ENCODE data around the gene TGFB1I1.
"Not testable (repeated sequence)": the region's sequence is repeated elsewhere in the genome, so short reads cannot be mapped to it uniquely, and the experiment has no call there.

TGFB1I1 gene

DNA sequence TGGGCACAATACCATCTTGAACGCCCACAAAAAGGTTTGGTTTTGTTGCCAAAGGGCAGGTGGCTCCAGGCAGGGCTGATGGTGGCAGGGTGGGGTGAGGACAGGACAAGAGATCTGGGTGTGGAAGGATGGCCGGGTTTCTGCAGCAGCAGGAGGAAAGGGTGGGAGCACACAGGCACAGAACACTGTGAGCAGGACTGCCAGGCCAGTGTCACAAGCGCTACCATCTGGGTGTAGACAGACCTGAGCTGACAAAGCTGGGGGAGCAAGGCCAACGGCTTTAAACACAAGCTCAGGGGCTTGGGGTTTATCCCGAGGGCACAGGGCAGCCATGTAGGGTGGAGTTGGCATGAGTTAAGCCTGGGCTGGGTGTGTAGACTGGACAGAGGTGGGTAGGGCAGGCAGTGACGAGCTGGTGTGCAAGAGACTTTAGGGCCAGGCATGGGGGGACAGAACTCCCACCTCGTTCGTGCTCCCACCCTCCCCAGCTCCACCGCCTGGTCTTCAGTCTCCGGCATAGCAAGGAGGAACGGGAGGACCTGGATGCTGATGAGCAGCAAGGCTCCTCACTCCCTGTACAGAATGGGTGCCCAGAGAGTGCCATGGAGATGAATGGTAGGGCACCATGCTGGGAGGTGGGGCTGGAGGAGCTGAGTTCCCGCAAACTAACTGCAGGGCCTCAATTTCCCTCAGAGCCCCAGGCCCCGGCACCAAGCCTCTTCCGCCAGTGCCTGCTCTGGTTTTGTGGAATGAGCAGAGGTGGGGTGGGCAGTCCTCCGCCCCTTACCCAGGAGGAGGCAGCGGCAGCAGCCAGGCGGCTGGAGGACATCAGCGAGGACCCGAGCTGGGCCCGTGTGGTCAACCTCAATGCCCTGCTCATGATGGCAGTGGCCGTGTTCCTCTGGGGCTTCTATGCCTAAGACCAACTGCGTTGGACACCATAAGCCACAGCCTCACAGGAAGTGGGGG lies 17.9 kb downstream of the TGFB1I1 start:
- no peak for DNase-seq

DNA sequence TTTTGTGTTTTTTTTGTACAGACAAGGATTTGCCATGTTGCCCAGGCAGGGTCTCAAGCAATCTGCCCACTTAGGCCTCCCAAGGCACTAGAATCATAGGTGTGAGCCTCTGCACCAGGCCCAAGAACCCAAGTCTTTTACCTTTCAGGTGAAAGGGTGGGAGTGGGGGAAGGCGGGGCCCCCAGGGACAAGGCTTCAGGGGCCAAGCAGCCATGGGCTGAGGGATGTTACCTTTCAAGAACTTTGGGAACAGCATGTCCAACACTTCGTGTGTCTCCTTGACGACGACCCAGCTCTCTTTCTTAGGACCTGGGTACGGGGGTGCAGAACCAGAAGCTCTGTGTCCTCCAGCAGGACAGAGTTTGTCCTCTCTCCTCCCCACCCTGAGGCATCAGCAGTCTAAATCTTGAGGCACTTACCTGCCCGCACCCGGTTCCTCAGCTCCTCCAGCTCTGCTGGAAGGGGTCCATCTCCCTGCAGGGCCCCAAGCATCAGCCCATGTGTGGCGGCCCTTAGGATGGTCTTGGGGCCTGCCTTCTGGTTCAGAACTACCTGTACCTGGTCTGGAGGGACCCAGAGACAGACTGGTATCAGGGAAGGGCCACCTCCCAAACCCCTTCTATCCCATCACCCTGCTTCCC lies 19.9 kb downstream of the TGFB1I1 start:
- DNase-seq, result no peak

DNA sequence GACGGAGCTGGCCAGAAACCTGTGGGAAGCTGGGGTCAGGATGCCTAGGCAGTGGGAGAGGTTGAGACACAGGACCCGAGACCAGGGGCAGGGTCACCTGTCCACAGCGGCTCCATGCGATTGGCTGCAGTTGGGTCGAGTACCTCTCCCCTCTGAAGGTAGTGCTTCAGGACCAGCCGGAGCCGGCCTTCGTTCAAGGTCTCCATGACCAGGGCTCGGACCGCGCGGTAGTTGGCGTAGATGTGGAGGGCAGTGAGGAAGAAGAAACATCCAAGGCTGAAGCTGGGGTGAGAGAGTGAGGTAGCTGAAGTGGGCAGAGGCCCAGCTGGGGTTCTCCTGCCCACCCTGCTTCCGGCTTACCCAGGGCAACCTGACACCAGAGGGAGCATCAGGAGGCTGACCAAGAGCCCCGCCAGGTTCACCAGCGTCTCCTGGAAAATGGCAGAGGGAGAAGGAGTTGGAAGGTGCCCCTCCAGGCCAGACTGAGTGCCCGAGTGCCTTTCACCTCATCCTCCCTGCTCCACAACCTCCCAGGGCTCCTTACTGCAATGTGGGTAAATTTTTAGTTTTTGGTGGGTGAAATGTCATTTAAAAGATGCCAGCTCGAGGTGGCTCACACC lies 21.7 kb downstream of the TGFB1I1 start:
- no peak for DNase-seq

DNA sequence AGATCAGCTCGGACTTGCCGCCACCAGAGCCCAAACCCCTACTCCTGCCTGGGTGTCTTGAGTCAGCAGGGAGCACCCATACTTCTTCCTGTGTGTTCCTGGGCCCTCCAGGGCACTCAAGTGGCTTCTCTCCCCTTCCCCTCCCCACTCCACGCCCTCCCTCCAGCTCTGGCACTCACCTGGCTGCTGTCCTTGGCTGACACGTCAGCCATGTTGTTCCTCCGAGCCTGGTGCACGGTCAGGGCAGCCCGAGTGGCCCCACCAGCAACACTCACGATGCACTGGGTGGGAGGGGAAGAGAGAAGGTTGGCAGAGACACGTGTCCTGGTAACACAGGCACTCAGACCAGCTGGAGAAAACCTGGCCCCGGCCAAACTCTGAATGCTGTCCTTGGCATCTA lies 24.7 kb downstream of the TGFB1I1 start:
- no peak for DNase-seq

DNA sequence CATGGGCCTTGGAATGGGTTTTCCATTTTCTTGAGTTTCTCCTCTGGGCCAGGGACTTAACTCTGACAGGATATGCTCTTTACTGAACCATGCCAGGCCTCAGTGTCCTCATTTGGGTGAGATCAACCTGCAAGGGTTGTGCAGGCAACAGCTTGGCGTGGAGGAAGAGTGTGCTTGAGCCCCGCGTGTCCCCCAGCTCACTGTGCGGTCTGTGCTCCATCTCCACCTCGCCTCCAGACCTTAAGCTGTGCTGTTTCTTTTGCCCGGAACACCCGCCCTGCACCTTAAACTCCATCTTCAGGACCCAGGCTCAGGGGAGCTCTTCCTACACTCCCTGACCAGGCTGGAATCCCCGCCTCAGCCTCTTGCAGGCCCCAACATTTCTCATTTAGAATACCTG lies 26.5 kb downstream of the TGFB1I1 start:
- no peak for DNase-seq

DNA sequence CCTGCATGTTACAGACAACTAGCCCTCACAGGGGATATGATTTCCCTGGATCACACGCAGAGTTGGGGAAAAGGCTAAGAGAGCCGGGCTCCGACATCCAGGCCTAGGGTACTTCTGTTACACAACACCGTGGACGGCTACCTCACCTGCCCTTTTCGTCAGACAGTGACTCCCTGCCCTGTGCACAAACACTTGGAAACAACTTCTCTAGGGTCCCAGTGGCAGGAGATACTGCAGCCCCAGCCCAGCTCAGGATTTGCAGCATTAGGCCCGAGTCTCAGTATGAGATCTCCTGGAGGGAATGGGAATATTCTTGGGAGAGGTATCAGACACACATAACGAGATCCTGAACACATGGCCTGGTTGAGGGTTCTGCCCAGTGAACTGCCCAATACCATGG lies 28.0 kb downstream of the TGFB1I1 start:
- DNase-seq, result no peak

DNA sequence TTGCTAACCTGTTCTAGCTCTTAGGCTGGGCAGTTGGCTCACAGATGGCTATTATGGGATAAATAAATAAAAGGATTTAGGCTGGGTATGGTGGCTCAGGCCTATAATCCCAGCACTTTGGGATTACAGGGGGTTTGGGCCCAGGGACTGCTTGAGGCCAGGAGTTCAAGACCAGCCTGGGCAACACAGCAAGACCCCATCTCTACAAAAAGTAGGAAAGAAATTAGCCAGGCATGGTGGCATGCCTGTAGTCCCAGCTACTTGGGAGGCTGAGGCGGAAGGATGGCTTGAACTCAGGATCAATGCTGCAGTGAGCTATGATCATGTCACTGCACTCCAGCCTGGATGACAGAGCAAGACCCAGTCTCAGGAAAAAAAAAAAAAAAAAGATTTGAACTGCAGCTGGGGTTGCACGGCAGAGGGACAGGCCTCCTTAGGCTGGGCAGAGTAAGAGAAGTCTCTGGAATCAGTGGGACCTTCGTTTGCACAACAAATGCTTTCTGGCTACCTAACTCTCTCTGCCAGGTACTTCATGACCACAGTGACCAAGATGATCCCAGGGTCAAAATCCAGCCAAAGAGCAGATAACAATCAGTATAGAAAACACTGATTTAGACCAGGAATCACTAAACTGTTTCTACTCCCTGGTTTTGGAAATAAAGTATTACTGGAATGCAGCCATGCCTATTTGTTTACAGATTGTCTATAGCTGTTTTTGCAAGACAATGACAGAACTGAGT lies 29.4 kb downstream of the TGFB1I1 start:
- no peak for DNase-seq

DNA sequence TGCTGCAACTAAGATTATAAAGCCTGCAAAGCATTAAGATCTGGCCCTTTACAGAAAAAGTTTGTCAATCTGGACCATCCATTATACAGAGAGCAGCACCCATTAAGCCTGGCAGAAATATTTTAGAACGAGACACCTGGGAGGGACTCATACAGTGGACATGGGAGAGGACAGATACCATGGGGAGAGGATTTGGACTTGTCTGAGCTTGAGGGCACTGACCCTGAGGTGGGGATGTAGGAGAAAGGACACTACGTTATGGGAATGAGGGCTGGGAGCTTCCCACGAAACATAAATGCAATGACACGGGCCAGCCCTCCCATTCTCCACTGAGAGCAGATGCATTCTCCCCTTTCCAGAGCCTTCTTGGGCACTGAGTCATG lies 30.0 kb downstream of the TGFB1I1 start:
- DNase-seq, result no peak

DNA sequence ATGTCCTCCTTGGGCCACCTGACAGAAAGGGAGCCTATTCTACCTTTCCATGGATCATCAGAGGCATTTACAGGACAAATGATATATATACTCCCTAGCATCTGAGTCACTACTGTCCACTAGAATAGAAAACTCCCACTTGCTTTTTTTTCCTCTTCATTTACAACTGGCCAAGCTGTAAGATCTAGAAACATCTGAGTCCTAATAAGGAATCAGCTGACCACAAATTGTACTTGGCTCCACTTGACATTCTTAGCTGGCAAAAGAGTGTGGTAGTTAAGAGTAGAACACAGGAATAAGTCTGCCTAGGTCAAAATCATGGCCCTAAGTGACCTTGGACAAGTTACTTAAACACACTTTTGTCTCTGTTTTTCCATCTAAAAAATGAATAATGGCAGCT lies 31.0 kb downstream of the TGFB1I1 start:
- no peak for DNase-seq

DNA sequence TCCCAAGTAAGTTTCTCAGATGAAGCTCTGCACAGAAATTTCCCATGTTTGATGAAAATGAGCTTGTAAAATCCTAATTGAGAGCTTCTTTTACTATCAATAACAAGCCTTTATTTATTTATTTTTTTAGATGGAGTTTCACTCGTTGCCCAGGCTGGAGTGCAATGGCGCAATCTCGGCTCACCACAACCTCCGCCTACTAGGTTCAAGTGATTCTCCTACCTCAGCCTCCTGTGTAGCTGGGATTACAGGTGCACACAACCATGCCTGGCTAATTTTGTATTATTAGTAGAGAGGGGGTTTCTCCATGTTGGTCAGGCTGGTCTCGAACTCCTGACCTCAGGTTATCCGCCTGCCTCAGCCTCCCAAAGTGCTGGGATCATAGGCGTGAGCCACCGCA lies 31.6 kb downstream of the TGFB1I1 start:
- not testable (repeated sequence) for DNase-seq

DNA sequence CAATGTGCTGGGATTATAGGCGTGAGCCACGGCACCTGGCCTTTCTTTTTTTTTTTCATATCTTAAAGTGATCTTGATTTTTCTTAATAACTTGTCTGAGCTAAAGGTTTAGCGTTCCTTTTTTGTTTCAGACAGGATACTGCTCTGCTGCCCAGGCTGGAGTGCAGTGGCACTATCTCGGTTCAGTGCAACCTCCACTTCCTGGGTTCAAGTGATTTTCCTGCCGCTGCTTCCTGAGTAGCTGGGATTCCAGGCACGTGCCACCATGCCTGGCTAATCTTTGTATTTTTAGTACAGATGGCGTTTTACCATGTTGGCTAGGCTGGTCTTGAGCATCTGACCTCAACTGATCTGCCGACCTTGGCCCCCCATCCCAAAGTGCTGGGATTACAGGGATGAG lies 32.2 kb downstream of the TGFB1I1 start:
- no peak for DNase-seq

DNA sequence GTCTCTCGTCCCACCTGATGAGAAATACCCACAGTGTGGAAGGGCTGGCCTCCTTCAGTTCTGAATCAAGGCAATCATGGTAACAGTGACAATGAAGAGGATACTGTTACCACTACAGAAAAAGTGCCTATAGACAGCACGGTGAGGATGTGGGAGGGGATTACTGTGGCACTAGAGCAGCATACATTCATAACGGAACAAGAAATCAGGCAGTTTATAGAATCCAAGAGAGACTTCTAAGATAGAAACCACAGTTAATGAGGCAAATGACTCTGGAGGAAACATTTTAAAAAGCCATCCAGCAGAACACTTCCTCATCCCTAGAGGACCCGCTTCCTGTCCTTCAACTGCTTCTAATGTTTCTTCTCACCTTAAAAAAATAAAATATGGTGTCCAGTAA lies 33.5 kb downstream of the TGFB1I1 start:
- DNase-seq, result no peak

DNA sequence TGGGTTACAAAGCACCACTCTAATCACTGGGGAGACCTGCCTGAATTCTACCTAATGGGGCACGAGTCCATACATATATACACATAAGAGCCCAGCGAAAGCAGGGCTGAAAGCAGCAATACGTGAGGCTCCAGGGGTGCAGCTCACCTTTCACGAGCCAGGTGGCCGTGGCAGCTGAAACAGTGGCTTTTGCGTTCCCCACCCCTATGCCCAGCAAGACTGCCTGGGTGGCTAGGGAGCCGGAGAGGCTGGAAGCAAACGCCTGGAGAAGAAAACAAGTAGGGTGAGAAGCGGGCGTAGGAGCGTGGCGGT lies 35.6 kb downstream of the TGFB1I1 start:
- no peak for DNase-seq

DNA sequence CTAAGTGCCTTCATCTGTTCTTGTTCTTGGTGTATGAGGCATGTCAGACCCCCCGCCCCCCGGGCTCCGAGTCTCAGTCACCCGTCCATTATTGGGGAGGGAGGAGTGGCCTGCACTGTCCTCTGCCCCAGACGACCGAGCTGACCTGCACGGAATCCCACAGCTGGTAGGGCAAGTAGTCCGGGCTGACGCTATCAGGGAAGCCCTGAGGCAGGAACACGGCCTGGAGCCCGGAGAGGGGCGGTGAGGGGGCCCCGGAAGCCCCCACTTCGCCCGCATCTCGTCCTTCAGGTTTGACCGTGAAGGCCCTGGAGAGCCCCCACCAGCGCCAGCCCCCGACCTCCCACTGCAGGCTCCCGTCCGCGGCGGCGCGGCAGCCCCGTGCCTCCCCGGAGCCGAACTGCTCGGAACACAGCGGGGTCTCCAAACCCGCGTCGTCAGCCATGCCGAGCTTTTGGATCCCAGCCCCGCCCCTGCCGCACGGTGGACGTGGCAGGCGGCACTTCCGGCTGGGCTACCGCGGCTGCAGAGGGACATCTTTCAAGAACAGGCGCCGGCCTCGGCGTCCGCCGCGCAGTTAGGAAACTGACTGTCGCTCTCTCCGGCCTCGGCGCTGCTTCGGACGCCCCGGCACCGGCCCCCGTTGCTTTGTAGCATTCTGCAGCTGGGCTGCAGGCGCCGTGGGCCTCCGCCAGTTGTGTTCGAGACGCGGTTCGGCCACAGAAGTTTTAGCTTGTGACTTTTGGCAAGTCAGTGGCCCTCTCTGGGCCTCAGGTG lies 36.2 kb downstream of the TGFB1I1 start, which contains the start of gene RUSF1:
TSS of gene RUSF1 (minus strand) at position 463 of the 777 bp plus-strand sequence. CDS start at position 445, 18 bp downstream.
- DNase-seq, result peak; percentile 79

DNA sequence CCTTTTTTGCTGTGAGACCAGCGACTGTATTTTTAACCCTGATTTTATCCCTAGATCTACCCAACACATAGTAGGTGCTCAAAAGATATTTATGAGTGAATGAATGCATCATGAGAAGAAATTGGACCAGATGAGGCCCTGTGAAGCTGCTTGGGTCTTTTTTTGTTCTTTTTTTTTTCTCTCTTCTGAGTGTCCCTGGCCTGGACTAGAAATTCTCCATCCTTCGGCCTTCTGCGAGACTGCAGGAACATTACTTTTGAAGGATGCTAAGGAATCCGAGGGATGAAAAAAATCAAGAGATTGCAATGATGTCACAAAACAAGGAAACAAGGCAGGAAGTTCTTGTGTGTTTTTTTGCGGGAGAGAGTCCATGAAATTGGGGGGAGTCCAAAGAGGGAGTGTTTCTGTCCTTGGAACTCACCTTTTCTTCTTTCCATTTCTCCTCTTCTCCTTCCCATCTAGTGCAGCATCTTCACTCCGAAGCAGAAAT lies 36.8 kb downstream of the TGFB1I1 start:
- DNase-seq, result no peak

DNA sequence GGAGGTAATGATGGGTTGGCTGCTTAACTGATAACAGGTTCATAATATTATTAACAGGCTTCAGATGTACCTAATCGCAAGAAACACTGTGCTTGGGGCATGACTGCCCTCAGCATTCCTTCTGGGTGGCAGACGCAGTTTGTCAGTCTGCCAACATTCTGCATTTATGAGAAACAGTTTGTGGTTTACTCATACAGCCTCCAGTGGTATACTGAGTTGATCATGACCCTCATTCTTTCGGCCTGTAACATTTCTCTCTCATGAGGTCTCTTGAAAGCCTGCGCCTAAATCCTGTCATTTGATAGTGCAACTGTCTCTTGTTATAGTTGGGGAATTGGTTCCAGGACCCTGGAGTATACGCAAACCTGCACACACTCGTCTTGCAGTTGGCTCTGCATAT lies 41.2 kb downstream of the TGFB1I1 start:
- DNase-seq, result no peak

DNA sequence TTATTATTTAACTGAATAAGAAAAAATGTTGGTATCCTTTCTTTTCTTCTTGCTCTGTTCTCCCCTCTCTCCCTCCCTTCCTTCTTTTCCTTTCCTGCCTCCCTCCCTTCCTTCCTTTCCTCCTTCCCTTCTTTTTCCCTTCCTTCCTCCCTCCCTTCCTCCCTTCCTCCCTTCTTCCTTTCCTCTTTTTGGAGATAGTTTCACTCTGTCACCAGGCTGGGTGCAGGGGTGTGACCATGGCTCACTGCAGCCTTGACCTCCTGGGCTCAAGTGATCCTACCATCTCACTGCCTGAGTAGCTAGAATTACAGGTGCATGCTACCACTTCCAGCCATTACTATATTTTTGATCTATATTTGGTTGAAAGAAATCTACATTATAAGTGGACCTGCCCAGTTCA lies 41.9 kb downstream of the TGFB1I1 start:
- no peak for DNase-seq

DNA sequence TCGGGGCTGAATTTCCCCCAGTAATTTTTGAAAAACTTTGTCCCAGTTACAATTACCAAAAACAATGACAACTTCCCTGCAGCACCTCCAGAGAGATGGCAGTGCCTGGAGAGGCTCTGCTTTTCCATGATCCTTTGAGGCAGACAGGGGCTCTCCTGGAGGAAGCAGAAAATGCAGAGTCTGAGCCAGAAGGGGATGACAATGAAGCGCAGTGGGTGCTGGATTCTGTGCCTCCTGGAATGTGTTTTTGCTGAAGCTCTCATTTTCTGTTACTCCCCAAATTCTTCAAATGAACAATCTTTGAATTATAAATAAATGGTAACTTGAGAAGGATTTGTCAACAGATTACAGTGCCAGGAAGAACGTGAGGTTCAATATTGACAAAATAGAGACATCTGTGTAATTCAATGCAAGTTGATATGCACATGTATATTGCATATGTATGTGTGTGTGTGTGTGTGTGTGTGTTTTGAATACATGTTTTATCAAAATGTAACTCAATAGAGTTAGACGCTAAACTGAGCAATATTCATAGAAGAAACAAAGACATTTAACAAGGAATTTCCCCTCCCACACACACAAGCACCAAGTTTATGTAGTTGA lies 45.9 kb downstream of the TGFB1I1 start:
- no peak for DNase-seq

DNA sequence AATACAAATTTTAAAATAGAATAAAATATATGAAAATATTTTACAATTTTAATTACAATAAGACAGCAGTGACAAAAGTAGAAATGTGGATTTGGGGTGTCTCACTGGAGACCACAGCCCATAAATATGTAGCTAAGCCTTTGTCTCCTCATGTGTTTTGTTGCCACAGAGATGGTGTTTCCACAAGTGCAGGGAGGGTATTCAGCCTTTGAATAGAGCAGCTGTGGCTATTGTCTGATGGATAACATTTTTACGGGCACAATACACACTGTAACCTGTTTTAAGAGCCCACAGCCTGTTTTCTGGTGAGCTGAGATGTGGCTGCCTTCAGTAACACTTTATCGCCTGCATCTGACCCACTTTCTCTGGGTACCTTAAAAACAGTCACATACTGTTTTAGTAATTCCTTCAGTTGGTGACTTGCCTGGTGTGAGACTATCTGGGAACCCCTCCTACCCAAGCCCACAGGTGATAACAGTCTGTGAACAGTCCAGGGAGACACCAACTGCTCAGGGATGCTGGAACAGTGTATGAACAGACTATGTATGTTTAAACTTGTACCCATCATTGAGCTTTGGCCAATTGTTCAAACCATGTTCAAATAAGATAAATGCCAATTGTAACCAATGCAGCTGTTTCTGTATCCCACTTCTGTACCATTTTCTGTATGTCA lies 47.9 kb downstream of the TGFB1I1 start:
- DNase-seq, result no peak

DNA sequence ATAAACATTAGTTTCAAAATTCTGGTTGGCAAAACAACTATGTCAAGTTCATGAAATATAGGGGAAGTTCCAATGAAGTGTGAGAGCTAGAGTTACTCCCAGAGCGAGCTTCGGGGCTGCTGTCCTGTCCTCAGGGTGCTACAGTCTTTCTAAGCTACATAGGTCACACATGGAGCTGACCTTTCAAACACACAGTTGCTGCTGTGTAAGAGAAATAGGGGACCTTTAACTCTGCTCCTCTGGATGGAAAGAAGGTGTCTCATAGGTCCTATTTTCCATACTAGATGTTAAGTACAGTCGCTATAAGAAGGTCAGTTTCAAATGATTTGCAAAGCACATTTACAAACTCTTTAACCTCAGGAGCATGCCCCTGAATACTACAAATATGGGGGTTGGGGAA lies 49.4 kb downstream of the TGFB1I1 start:
- no peak for DNase-seq

DNA sequence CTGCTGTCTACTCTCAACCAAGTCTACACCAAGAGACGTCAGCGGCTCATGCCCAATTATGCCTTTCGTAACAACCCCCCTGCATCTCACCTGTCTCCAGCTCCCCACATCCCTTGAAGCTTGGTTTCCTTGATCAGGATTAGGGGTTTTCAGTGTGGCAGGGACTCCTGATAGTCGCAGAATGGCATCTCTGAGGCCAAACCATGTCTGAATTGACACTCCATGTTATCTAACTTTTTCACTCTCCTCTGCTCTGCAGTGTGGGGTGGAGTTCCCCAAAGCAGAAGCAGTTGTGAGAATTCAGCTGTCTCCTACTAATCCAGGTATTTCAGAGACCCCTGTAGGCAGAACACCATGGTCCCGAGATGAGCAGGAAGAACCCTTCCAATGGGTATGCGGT lies 50.1 kb downstream of the TGFB1I1 start:
- no peak for DNase-seq
